ENCODE results near the gene ERGIC1. TPM values are rescaled to one million over a fixed set of nuclear protein-coding genes. Genes with fewer than 3 reads are reported as not detected.

ERGIC1 gene
- total RNA-seq, 1 donor from 2014 or later: 184 TPM

DNA sequence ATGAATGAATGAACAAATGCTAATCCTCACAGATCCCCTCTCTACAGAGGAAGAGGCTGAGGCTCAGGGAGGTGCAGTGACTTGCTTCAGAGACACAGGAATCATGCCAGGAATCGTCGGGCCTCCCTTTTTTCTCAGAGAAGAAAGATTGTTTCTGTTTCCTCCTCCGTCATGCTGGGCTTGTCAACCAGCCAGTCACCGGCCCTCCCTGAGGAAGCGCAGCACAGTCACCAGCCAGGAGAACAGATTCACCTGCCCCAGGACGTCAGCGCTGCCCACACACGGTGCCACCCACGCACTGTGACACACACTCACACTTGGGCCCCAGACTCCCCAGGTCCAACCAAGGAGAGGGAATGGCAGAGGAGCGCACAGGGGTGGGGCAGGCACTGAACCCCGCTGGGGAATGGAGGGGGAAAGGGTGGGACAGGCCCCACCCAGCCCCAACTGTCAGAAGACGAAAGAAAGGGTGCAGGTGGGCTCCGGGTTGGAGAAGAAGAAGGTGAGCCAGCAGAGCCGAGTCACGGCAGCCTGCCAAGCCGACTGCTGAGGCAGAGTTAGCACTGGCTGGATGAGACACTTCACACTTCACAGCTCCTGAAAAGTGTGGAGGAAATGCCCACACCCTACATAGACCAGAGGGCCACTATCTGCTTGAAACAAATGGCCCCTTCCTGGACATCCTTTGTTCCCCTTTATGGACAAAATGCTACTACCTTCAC, 13.8 kb upstream of the ERGIC1 start:
- no peak overlapping the region for H3K27ac ChIP-seq
- intact Hi-C loops (cut with DNase I): no loop called here

GRCh38 chr5:172821340-172821985, 12.6 kb upstream of the ERGIC1 start:
- DNase-seq (ENCODE audit: low spot score in 2 of 2): no peak
- intact Hi-C loops (cut with DNase I): no loop called here
- no peaks in the 10 kb centered on the region for H3K4me1 ChIP-seq
- H3K36me3 ChIP-seq: no peaks in the 10 kb centered on the region
- no peak overlapping the region for H3K27ac ChIP-seq
- H3K9me3 ChIP-seq: peaks cover 0 to 8% of the 10 kb centered on the region in 2 donors
- H3K27me3 ChIP-seq: no peaks in the 10 kb centered on the region
- TF ChIP-seq, protein P1, sequence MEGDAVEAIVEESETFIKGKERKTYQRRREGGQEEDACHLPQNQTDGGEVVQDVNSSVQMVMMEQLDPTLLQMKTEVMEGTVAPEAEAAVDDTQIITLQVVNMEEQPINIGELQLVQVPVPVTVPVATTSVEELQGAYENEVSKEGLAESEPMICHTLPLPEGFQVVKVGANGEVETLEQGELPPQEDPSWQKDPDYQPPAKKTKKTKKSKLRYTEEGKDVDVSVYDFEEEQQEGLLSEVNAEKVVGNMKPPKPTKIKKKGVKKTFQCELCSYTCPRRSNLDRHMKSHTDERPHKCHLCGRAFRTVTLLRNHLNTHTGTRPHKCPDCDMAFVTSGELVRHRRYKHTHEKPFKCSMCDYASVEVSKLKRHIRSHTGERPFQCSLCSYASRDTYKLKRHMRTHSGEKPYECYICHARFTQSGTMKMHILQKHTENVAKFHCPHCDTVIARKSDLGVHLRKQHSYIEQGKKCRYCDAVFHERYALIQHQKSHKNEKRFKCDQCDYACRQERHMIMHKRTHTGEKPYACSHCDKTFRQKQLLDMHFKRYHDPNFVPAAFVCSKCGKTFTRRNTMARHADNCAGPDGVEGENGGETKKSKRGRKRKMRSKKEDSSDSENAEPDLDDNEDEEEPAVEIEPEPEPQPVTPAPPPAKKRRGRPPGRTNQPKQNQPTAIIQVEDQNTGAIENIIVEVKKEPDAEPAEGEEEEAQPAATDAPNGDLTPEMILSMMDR (IDR thresholded peaks at IDR 0.05): no peak
- H3K4me3 ChIP-seq: no peak overlapping the region

More for the DNA sequence above, 13.8 kb upstream of the ERGIC1 start:
- no peaks in the 10 kb centered on the region for H3K4me1 ChIP-seq
- TF ChIP-seq, protein P1 (IDR thresholded peaks at IDR 0.05): no peak
- H3K9me3 ChIP-seq: no peaks in the 10 kb centered on the region
- H3K36me3 ChIP-seq: no peaks in the 10 kb centered on the region
- H3K27me3 ChIP-seq: no peaks in the 10 kb centered on the region
- H3K4me3 ChIP-seq: no peak overlapping the region
- DNase-seq (ENCODE audit: low spot score in 2 of 2): no peak

GRCh38 chr5:172823840-172824362, 10.2 kb upstream of the ERGIC1 start:
- no peak overlapping the region for H3K4me3 ChIP-seq
- intact Hi-C loops (cut with DNase I): no loop called here
- no peak for DNase-seq (ENCODE audit: low spot score in 2 of 2)
- H3K9me3 ChIP-seq: peaks cover 0 to 8% of the 10 kb centered on the region in 2 donors
- no peaks in the 10 kb centered on the region for H3K4me1 ChIP-seq
- H3K27ac ChIP-seq: no peak overlapping the region
- H3K36me3 ChIP-seq: no peaks in the 10 kb centered on the region
- no peaks in the 10 kb centered on the region for H3K27me3 ChIP-seq
- TF ChIP-seq, protein P1 (IDR thresholded peaks at IDR 0.05): no peak

DNA sequence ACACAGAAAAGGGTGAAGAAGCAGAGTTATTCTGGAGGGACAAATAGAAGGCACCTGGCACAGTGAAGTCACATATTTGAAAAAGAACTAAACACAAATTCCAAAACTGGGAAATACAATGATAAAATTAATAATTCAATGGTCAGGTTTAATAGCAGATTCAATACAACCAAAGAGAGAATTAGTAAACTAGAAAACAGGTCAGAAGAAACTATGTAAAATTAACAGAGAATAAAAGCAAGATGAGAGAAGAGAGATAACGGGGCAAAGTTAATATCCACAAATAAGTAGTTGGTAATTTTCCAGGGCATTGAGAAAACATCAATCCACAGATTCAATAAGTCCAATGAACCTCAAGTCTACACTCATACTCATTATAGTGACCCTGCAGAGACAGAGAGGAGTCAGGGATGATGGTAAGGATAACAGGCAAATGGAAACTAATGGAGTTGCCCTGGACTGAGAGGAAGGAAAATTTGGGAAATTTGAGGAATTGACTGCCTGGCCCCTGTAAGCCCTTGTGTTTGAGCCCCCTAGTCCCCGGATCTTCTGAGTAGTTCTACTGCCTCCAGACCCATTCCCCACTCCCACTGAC, 8.3 kb upstream of the ERGIC1 start:
- Histone ChIP-seq H3K27ac (no peak overlapping the region), H3K4me1 (no peaks in the 10 kb centered on the region), H3K9me3 (peaks cover 0 to 8% of the 10 kb centered on the region in 2 donors), H3K4me3 (no peak overlapping the region), H3K36me3 (no peaks in the 10 kb centered on the region), H3K27me3 (no peaks in the 10 kb centered on the region)
- intact Hi-C loops (cut with DNase I): no loop called here
- TF ChIP-seq, protein P1 (IDR thresholded peaks at IDR 0.05): no peak
- no peak for DNase-seq (ENCODE audit: low spot score in 2 of 2)

DNA sequence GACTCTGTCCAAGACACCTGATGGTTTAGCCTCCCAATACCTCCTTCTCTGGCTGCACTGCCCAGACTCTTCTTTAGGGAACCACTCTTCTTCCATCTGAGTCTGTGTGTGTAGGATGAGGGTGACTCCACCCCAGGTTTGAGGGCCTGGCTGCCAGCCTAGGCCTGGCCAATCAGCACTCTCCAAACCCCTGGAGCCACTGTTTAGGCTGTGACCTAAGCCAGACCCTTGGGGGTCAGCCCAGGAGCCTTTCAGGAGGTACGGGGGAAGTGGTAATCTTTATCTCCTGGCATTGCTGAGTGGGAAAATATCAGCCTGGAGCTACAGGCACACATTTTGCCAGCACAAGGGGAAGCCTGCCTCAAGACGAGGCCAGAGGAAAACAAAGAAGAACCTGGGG, 6.2 kb upstream of the ERGIC1 start:
- no peaks in the 10 kb centered on the region for H3K4me1 ChIP-seq
- H3K27ac ChIP-seq: no peak overlapping the region
- intact Hi-C loops (cut with DNase I): no loop called here
- H3K9me3 ChIP-seq: peaks cover 0 to 8% of the 10 kb centered on the region in 2 donors
- H3K4me3 ChIP-seq: no peak overlapping the region
- no peaks in the 10 kb centered on the region for H3K36me3 ChIP-seq
- H3K27me3 ChIP-seq: no peaks in the 10 kb centered on the region
- TF ChIP-seq, protein P1 (IDR thresholded peaks at IDR 0.05): no peak
- DNase-seq (ENCODE audit: low spot score in 2 of 2): no peak
